Measurements from ENCODE around the gene ZMYND15. TPM values are rescaled to one million over a fixed set of nuclear protein-coding genes. Genes with fewer than 3 reads are reported as not detected.

Gene ZMYND15
- total and polyA plus RNA-seq, 2 of the 13 experiments (the other 11 are each of a cell fraction or from before 2014, with no cell fraction given) = 0.24 to 2.7 TPM

GRCh38 chr17:4721203-4722135 lies 18.2 kb upstream of the ZMYND15 start (continued):
- TF ChIP-seq ZNF318 (CRISPR knock-in tag; IDR thresholded peaks at IDR 0.05) (peak; percentile 84; the same call in 1 of the 2 replicates), ZNF10 (CRISPR knock-in tag; IDR thresholded peaks at IDR 0.05; ENCODE audit: borderline replicate concordance, low read depth) (no peak), CENPX (CRISPR knock-in tag; IDR thresholded peaks at IDR 0.05) (no peak), ATAD3A (CRISPR knock-in tag; IDR thresholded peaks at IDR 0.05) (no peak), IRF9 (CRISPR knock-in tag; IDR thresholded peaks at IDR 0.05; ENCODE audit: borderline replicate concordance) (peak; percentile 60; the same call in 1 of the 2 replicates), GABPA (IDR thresholded peaks at IDR 0.05; ENCODE audit: low read depth, low read length) (no peak), GABPA (CRISPR knock-in tag; IDR thresholded peaks at IDR 0.05; ENCODE audit: low read depth) (no peak), ZNF350 (CRISPR knock-in tag; IDR thresholded peaks at IDR 0.05; ENCODE audit: borderline replicate concordance, low read depth) (peak; percentile 45), BCL3 (CRISPR knock-in tag; IDR thresholded peaks at IDR 0.05) (no peak), TRIM24 (CRISPR knock-in tag; IDR thresholded peaks at IDR 0.05) (no peak), EHMT2 (IDR thresholded peaks at IDR 0.05; ENCODE audit: borderline replicate concordance, low read depth, low read length) (no peak), CHD2 (IDR thresholded peaks at IDR 0.05; ENCODE audit: low read depth, low read length) (no peak), DDIT3 (CRISPR knock-in tag; IDR thresholded peaks at IDR 0.05) (no peak), ERF (CRISPR knock-in tag; IDR thresholded peaks at IDR 0.05) (peak; percentile 50; the same call in 1 of the 2 replicates), TAF15 (IDR thresholded peaks at IDR 0.05; ENCODE audit: low read depth, low read length, poor library complexity, severe bottlenecking) (no peak), MAFG (CRISPR knock-in tag; IDR thresholded peaks at IDR 0.05) (no peak), SNAPC2 (CRISPR knock-in tag; IDR thresholded peaks at IDR 0.05) (no peak), ZBTB1 (CRISPR knock-in tag; IDR thresholded peaks at IDR 0.05; ENCODE audit: borderline replicate concordance) (no peak), ZNF776 (CRISPR knock-in tag; IDR thresholded peaks at IDR 0.05) (no peak)
